Left lung (tissue), 10 donors: ENCODE results near the gene ADD2. TPM values are rescaled to one million over a fixed set of nuclear protein-coding genes. Genes with fewer than 3 reads are reported as not detected.

Experiments
- ATAC-seq: fragments of 200-7000 bp; cut with Tn5 transposase; one replicate; pipeline ENCODE4 v1.9.1; 2020; ENCODE audit warnings: moderate library complexity
- DNase-seq, 4 donors: peaks; one replicate each; pipeline ENCODE4 v3.0.0-alpha.2; 2013 to 2020
- H3K27ac ChIP-seq, 2 donors: fragments of 200-600 bp; sonication (generic) in 1 of 2; one replicate each; pipeline versions ENCODE4 v1.5.0 to v1.8.0; 2020 to 2021
- H3K27me3 ChIP-seq, 2 donors: fragments of 200-600 bp; sonication (generic) in 1 of 2; one replicate each; pipeline versions ENCODE4 v1.5.0 to v1.8.0; 2020 to 2021
- H3K36me3 ChIP-seq, 2 donors: fragments of 200-600 bp; sonication (generic) in 1 of 2; one replicate each; pipeline versions ENCODE4 v1.5.0 to v1.8.0; 2020 to 2021
- H3K4me1 ChIP-seq, 2 donors: fragments of 200-600 bp; one replicate each; pipeline ENCODE4 v1.8.0; 2021
- H3K4me3 ChIP-seq, 2 donors: fragments of 200-600 bp; sonication (generic) in 1 of 2; one replicate each; pipeline versions ENCODE4 v1.5.0 to v1.8.0; 2020 to 2021; ENCODE audit warnings: mild to moderate bottlenecking in 1 of 2
- H3K9me3 ChIP-seq, 2 donors: fragments of 200-600 bp; sonication (generic) in 1 of 2; one replicate each; pipeline versions ENCODE4 v1.5.0 to v1.8.0; 2020 to 2021
- CTCF ChIP-seq, 2 donors: fragments of 200-600 bp; sonication (generic) in 1 of 2; IDR thresholded peaks; one replicate each; pipeline versions ENCODE4 v1.5.0 to v1.8.0; 2021; ENCODE audit warnings: antibody characterized with exemption in 2 of 2
- intact Hi-C, 2 donors: fragments of 100-400 bp; cut with DNase I; formaldehyde crosslinking; loops; one replicate each; pipeline versions ENCODE4 v1.11.2 to v1.14.2; 2022
- polyA plus RNA-seq, 6 donors: library from polyadenylated mRNA; unstranded; fragments of 120-200 nt; gene quantifications; one replicate each; pipeline ENCODE4 v1.2.1, GENCODE V29; 2013; ENCODE audit not compliant: insufficient read length in 6 of 6
- total RNA-seq, 2 donors: library from RNA; stranded (reverse); fragmentation: NEBNext Ultra II Directional; extraction: Animal tissue kit (Norgen Biotek cat#: 25700); gene quantifications; one replicate each; pipeline ENCODE4 v1.2.1, GENCODE V29; 2021
- donor health status: DM: no; HTN: yes; CAD: no.
- donor health status: DM: no; HTN: no; CAD: no.

ADD2 gene
- total and polyA plus RNA-seq, 8 donors: 0.92 to 12.2 (median 6.5) TPM

GRCh38 chr2:70620020-70620419 lies 148.0 kb downstream of the ADD2 start:
- Histone ChIP-seq H3K27ac (no peak overlapping the region), H3K4me3 (no peak overlapping the region), H3K36me3 (no peaks in the 10 kb centered on the region), H3K4me1 (no peaks in the 10 kb centered on the region), H3K27me3 (no peaks in the 10 kb centered on the region), H3K9me3 (no peaks in the 10 kb centered on the region)
- TF ChIP-seq CTCF (IDR thresholded peaks at IDR 0.05): no peak
- ATAC-seq: no peak
- intact Hi-C loops: no loop called here
- no peak for DNase-seq

- no peak for DNase-seq
- Histone ChIP-seq H3K4me1 (no peaks in the 10 kb centered on the region), H3K27ac (no peak overlapping the region), H3K9me3 (no peaks in the 10 kb centered on the region), H3K27me3 (no peaks in the 10 kb centered on the region), H3K36me3 (no peaks in the 10 kb centered on the region), H3K4me3 (no peak overlapping the region)
- no peak for TF ChIP-seq CTCF (IDR thresholded peaks at IDR 0.05)
- intact Hi-C loops: loop anchor here in 1 of 2 donors (5.0 kb wide), 1 partner anchor 277 kb away; no protein-coding TSS in a partner anchor
- no peak for ATAC-seq
These were observed 148.8 kb downstream of the ADD2 start for GRCh38 chr2:70619167-70619566.

GRCh38 chr2:70616168-70616694 lies 151.8 kb downstream of the ADD2 start:
- no peaks in the 10 kb centered on the region for H3K27me3 ChIP-seq
- H3K36me3 ChIP-seq: no peaks in the 10 kb centered on the region
- H3K27ac ChIP-seq: no peak overlapping the region
- peak in 1 of 4 donors; percentile 62 for DNase-seq
- H3K4me3 ChIP-seq: no peak overlapping the region
- intact Hi-C loops: loop anchor here in 1 of 2 donors (5.0 kb wide), 1 partner anchor 274 kb away; no protein-coding TSS in a partner anchor
- no peaks in the 10 kb centered on the region for H3K9me3 ChIP-seq
- no peaks in the 10 kb centered on the region for H3K4me1 ChIP-seq
- no peak for TF ChIP-seq CTCF (IDR thresholded peaks at IDR 0.05)
- ATAC-seq: peak; percentile 81

- H3K27me3 ChIP-seq: peaks cover 0 to 4% of the 10 kb centered on the region in 2 donors
- H3K9me3 ChIP-seq: no peaks in the 10 kb centered on the region
- no peak for DNase-seq
- ATAC-seq: no peak
- H3K36me3 ChIP-seq: no peaks in the 10 kb centered on the region
- intact Hi-C loops: loop anchor here in 1 of 2 donors (5.0 kb wide), 1 partner anchor 273 kb away; no protein-coding TSS in a partner anchor
- no peak overlapping the region for H3K4me3 ChIP-seq
- no peak overlapping the region for H3K27ac ChIP-seq
- no peak for TF ChIP-seq CTCF (IDR thresholded peaks at IDR 0.05)
- no peaks in the 10 kb centered on the region for H3K4me1 ChIP-seq
These were observed 152.8 kb downstream of the ADD2 start for GRCh38 chr2:70615222-70615621.

- DNase-seq: no peak
- no peak overlapping the region for H3K27ac ChIP-seq
- ATAC-seq: no peak
- TF ChIP-seq CTCF (IDR thresholded peaks at IDR 0.05): no peak
- intact Hi-C loops: no loop called here
- H3K9me3 ChIP-seq: no peaks in the 10 kb centered on the region
- H3K36me3 ChIP-seq: no peaks in the 10 kb centered on the region
- H3K4me3 ChIP-seq: no peak overlapping the region
- peaks cover 0 to 4% of the 10 kb centered on the region in 2 donors for H3K27me3 ChIP-seq
- no peaks in the 10 kb centered on the region for H3K4me1 ChIP-seq
These were observed 154.5 kb downstream of the ADD2 start for GRCh38 chr2:70613521-70613920.
